ENCODE measurements around the gene IL11RA.

IL11RA gene

GRCh38 chr9:34653151-34654072 is 1.4 kb downstream of the IL11RA start:
- DNase-seq (ENCODE audit: low read depth): no peak
- no peak overlapping the region for H3K4me3 ChIP-seq (ENCODE audit: low read depth, low read length)
- no peak for TF ChIP-seq MYC (IDR thresholded peaks at IDR 0.05; ENCODE audit: low read depth, low read length)
- TF ChIP-seq POLR2A (IDR thresholded peaks at IDR 0.05; ENCODE audit: extremely low read depth, insufficient read length): no peak
- TF ChIP-seq MAX (IDR thresholded peaks at IDR 0.05; ENCODE audit: low read depth, low read length): no peak
- TF ChIP-seq CTCF (IDR thresholded peaks at IDR 0.05; ENCODE audit: low read depth, low read length): no peak

- no peak for DNase-seq (ENCODE audit: low read depth)
- no peak overlapping the region for H3K4me3 ChIP-seq (ENCODE audit: low read depth, low read length)
- no peak for TF ChIP-seq CTCF (IDR thresholded peaks at IDR 0.05; ENCODE audit: low read depth, low read length)
- no peak for TF ChIP-seq MYC (IDR thresholded peaks at IDR 0.05; ENCODE audit: low read depth, low read length)
- no peak for TF ChIP-seq MAX (IDR thresholded peaks at IDR 0.05; ENCODE audit: low read depth, low read length)
- TF ChIP-seq POLR2A (IDR thresholded peaks at IDR 0.05; ENCODE audit: extremely low read depth, insufficient read length): no peak
Observed at GRCh38 chr9:34654323-34655051, 2.5 kb downstream of the IL11RA start.

- no peak overlapping the region for H3K4me3 ChIP-seq (ENCODE audit: low read depth, low read length)
- no peak for DNase-seq (ENCODE audit: low read depth)
- no peak for TF ChIP-seq MYC (IDR thresholded peaks at IDR 0.05; ENCODE audit: low read depth, low read length)
- no peak for TF ChIP-seq CTCF (IDR thresholded peaks at IDR 0.05; ENCODE audit: low read depth, low read length)
- TF ChIP-seq MAX (IDR thresholded peaks at IDR 0.05; ENCODE audit: low read depth, low read length): no peak
- no peak for TF ChIP-seq POLR2A (IDR thresholded peaks at IDR 0.05; ENCODE audit: extremely low read depth, insufficient read length)
Observed at GRCh38 chr9:34655394-34655793, 3.4 kb downstream of the IL11RA start.

- no peak overlapping the region for H3K4me3 ChIP-seq (ENCODE audit: low read depth, low read length)
- DNase-seq (ENCODE audit: low read depth): no peak
- no peak for TF ChIP-seq MYC (IDR thresholded peaks at IDR 0.05; ENCODE audit: low read depth, low read length)
- no peak for TF ChIP-seq CTCF (IDR thresholded peaks at IDR 0.05; ENCODE audit: low read depth, low read length)
- no peak for TF ChIP-seq POLR2A (IDR thresholded peaks at IDR 0.05; ENCODE audit: extremely low read depth, insufficient read length)
- TF ChIP-seq MAX (IDR thresholded peaks at IDR 0.05; ENCODE audit: low read depth, low read length): no peak
Observed at GRCh38 chr9:34656992-34657391, 5.0 kb downstream of the IL11RA start.

- H3K4me3 ChIP-seq (ENCODE audit: low read depth, low read length): no peak overlapping the region
- DNase-seq (ENCODE audit: low read depth): no peak
- TF ChIP-seq MYC (IDR thresholded peaks at IDR 0.05; ENCODE audit: low read depth, low read length): no peak
- TF ChIP-seq MAX (IDR thresholded peaks at IDR 0.05; ENCODE audit: low read depth, low read length): no peak
- TF ChIP-seq POLR2A (IDR thresholded peaks at IDR 0.05; ENCODE audit: extremely low read depth, insufficient read length): no peak
- no peak for TF ChIP-seq CTCF (IDR thresholded peaks at IDR 0.05; ENCODE audit: low read depth, low read length)
Observed at GRCh38 chr9:34658461-34658860, 6.5 kb downstream of the IL11RA start.
